GM21526 (cell line): ENCODE data around the gene HMGB2.

ENCODE experiments used
- ATAC-seq: cut with Tn5 transposase; IDR thresholded peaks from one replicate; pipeline ENCODE4 v1.9.1; 2021; ENCODE audit warnings: moderate library complexity; ENCODE audit not compliant: unreplicated experiment, low FRiP score

Gene HMGB2

GRCh38 chr4:173289353-173289727, 44.8 kb downstream of the HMGB2 start:
- peak; percentile 27 for ATAC-seq

- peak; percentile 59 for ATAC-seq
Observed at GRCh38 chr4:173288698-173289352, 45.3 kb downstream of the HMGB2 start.

- peak; percentile 64 for ATAC-seq
Observed at GRCh38 chr4:173288296-173288695, 45.9 kb downstream of the HMGB2 start.

- no peak for ATAC-seq
Observed at GRCh38 chr4:173287486-173287885, 46.7 kb downstream of the HMGB2 start.

- ATAC-seq, result no peak
Observed at GRCh38 chr4:173284463-173284862, 49.7 kb downstream of the HMGB2 start.

GRCh38 chr4:173282626-173283025, 51.5 kb downstream of the HMGB2 start:
- ATAC-seq, result no peak

GRCh38 chr4:173282256-173282562, 51.9 kb downstream of the HMGB2 start:
- no peak for ATAC-seq

GRCh38 chr4:173281406-173282255, 52.5 kb downstream of the HMGB2 start:
- peak; percentile 58 for ATAC-seq
